Endometrium (tissue), 2 donors: ENCODE data around the gene HMGB4.

Experiments used
- FAIRE-seq: peaks from 2 replicates; lab custom pipeline; 2012; peaks lifted over from hg19 to GRCh38; lab: Jason Lieb, UNC
- donor health status: control.
- donor health status: control.

Gene HMGB4

GRCh38 chr1:33898406-33898805, 34.5 kb downstream of the HMGB4 start:
- no peak for FAIRE-seq

- no peak for FAIRE-seq
These were observed 35.0 kb downstream of the HMGB4 start for GRCh38 chr1:33898881-33899280.

DNA sequence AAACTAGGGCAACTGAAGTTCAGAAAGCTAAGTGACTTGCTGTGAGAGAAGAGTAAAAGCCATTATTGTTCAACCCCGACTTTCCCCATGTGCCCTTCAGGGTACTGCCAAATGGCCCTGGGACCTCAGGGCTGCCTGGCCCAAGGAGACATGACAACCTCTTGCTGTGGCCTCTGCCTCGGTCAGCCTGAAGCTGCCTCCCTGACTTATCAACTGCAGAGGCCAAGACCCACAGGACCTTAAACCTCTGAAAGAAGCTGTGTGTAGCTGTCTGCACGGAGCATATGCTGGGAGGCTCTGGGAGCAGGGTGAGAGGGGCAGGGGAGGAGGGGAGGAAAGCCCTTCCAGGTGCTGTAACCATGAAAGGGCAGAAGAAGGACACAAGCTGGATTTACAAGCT, 35.9 kb downstream of the HMGB4 start:
- FAIRE-seq: no peak

DNA sequence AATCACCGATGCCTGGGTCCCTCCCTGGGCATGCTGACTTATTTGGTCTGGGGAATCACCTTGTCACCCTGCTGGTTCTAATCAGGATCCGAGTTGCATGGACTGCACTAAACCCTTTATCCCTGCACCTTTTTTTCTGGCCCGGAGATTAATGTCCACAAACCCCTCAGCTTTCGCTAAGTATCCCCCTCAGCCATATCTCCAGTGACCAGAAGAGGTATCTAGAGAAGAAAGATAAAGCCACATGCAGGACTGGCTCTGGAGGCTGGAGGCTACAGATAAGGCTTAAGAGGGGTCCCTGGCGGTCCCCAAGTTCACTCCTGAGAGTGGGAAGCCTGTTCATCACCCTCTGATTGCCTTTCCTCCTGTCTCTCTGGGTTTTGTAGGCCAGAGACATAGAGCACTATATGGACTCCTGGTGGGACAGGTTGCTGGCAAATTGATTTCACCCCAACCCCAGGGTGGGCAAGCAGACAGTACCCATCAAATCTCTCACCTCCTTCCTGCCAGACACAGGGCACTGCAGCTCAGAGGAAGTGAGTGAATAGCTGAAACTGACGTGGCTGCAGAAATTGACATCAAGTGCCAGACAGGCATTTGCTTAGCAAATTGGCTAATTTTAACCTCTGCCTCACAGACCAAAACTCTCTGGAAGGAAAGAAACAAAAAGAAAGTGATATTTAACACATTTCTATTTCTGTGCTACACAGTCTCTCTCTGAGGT, 38.8 kb downstream of the HMGB4 start:
- FAIRE-seq: no peak

GRCh38 chr1:33903210-33903589, 39.3 kb downstream of the HMGB4 start:
- FAIRE-seq: no peak

DNA sequence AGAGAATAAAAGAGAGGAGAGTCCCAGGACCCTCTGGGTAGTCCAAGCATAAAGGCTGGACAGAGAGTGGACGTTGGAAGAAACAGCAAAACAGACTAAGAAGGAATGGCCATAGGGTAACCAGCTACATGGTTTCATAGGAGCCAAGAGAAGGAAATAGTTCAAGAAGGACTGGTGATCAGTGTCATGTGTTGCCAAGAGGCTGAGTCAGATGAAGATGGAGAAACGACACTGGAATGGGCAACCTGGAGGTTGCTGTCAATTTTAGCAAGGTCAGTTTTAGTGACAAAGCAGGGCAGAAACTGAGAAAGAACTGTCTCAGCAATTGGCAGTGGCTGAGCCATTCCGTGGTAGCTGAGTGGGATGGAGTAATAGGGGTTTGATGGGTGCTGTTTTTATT, 41.4 kb downstream of the HMGB4 start:
- FAIRE-seq: no peak

- FAIRE-seq: no peak
These were observed 42.3 kb downstream of the HMGB4 start for GRCh38 chr1:33906156-33906555.

GRCh38 chr1:33908324-33908956, 44.6 kb downstream of the HMGB4 start:
- FAIRE-seq: no peak
